Measurements from ENCODE around the gene SIM2. TPM values are rescaled to one million over a fixed set of nuclear protein-coding genes. Genes with fewer than 3 reads are reported as not detected.

SIM2 gene
- total and polyA plus RNA-seq, 2 experiments from 2014 or later = 0.16 to 0.49 TPM

DNA sequence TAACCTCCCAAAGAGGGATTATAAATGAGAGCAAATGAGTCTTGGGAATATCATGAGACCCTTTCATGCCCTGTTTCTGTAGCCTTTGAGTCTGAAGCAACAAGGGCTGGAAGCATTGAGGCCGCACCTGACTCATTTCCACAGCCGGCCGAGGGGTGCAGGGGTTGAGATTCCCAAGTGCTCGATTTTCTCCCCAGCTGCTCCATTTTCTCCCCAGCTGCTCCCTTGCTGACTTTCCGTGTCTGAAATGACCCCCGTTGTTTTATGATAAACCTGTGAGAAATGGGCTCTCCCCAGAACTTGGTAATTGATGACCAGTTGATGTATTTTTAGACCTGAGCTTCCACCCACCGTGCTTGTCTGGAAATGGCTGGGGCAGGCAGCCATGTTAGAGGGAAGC lies 22.9 kb downstream of the SIM2 start (continued):
- TF ChIP-seq CREB1 (CRISPR knock-in tag; IDR thresholded peaks at IDR 0.05; ENCODE audit: low read depth) (no peak), POLR2AphosphoS5 (IDR thresholded peaks at IDR 0.05; ENCODE audit: low read depth) (no peak)

DNA sequence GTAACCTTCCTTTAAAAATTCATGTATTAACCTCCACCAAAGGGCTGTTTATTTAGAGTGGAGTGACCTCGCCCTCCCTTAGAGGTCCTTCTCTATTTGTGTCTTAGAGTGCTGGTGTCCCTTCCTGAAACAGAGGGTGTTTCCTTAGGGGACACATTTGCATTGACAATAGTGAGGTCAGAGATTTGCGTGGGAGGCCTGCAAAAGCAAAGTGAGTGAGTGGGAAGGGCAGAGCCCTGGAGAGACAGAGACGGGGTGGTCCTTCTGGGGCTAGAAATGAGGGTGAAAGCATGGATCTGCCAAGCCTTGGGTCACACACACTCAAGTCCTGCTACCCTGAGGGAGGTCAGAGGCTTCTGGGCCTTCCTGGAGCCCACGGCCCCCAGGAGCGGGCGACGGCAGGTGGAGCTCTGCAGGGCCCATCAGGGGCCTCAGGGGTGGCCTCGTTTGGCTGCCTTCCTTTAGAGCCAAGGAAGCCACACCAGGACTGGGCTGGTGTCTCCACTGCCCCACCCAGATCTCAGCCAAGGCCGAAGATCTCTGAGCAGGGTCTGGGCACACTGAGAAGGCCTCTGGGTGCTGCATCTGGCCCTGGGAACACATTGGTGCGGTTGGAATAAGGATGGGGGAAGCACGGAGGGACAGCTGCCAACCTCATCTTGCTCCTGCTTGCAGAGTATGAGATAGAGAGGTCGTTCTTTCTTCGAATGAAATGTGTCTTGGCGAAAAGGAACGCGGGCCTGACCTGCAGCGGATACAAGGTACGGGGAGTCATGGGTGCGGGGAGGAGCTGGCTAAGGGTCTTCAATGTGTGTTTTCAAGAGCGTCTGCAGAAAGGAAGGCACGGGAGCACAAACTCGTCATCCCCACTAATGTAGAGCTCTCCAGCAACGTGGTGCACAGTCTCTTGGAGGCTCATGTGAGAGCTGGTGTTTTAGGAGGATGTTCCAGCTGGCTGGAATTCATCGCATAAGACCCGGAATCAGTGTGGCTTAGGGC lies 23.8 kb downstream of the SIM2 start:
- H3F3A ChIP-seq (replicated peaks; ENCODE audit: low read depth) = no peaks in the 10 kb centered on the region; the same call in 1 of the 2 replicates
- H3K27me3 ChIP-seq (ENCODE audit: insufficient read depth) = no peaks in the 10 kb centered on the region
- no peak for TF ChIP-seq STAT1 (IDR thresholded peaks at IDR 0.05; ENCODE audit: unreplicated experiment)
- TF ChIP-seq ZNF331 (CRISPR knock-in tag; IDR thresholded peaks at IDR 0.05; ENCODE audit: low read depth) = no peak
- TF ChIP-seq, protein P1, sequence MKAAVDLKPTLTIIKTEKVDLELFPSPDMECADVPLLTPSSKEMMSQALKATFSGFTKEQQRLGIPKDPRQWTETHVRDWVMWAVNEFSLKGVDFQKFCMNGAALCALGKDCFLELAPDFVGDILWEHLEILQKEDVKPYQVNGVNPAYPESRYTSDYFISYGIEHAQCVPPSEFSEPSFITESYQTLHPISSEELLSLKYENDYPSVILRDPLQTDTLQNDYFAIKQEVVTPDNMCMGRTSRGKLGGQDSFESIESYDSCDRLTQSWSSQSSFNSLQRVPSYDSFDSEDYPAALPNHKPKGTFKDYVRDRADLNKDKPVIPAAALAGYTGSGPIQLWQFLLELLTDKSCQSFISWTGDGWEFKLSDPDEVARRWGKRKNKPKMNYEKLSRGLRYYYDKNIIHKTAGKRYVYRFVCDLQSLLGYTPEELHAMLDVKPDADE (IDR thresholded peaks at IDR 0.05) = no peak
- no peak for TF ChIP-seq EZH2 (IDR thresholded peaks at IDR 0.05; ENCODE audit: low read depth, unreplicated experiment)
- TF ChIP-seq NANOG (IDR thresholded peaks at IDR 0.05; ENCODE audit: borderline replicate concordance) = no peak
- TF ChIP-seq, protein P2, sequence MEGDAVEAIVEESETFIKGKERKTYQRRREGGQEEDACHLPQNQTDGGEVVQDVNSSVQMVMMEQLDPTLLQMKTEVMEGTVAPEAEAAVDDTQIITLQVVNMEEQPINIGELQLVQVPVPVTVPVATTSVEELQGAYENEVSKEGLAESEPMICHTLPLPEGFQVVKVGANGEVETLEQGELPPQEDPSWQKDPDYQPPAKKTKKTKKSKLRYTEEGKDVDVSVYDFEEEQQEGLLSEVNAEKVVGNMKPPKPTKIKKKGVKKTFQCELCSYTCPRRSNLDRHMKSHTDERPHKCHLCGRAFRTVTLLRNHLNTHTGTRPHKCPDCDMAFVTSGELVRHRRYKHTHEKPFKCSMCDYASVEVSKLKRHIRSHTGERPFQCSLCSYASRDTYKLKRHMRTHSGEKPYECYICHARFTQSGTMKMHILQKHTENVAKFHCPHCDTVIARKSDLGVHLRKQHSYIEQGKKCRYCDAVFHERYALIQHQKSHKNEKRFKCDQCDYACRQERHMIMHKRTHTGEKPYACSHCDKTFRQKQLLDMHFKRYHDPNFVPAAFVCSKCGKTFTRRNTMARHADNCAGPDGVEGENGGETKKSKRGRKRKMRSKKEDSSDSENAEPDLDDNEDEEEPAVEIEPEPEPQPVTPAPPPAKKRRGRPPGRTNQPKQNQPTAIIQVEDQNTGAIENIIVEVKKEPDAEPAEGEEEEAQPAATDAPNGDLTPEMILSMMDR (conservative IDR thresholded peaks at IDR 0.05; ENCODE audit: low read depth in 2 of 2) = no peak
- no peak for TF ChIP-seq ZNF114 (CRISPR knock-in tag; IDR thresholded peaks at IDR 0.05)
- no peak for TF ChIP-seq CREB1 (CRISPR knock-in tag; IDR thresholded peaks at IDR 0.05; ENCODE audit: low read depth)
- H3K79me2 ChIP-seq (replicated peaks; ENCODE audit: insufficient read depth) = no peaks in the 10 kb centered on the region
- ATAC-seq (no peak), DNase-seq (ENCODE audit: low spot score) (no peak)
- no peaks in the 10 kb centered on the region for H4K20me1 ChIP-seq (replicated peaks; ENCODE audit: insufficient read depth)
- H3K36me3 Mint-ChIP-seq (ENCODE audit: low read depth) = no peaks in the 10 kb centered on the region
- 0 out of 2 replicates have a peak overlapping the region, but pooled peaks have one; percentile 28 for H2AFZ ChIP-seq
- peaks cover 16% of the 10 kb centered on the region for H3K4me1 Mint-ChIP-seq
- no peak overlapping the region for H3K27ac ChIP-seq (ENCODE audit: low read depth)
- no peak overlapping the region for H3K27ac Mint-ChIP-seq
- H3K27me3 Mint-ChIP-seq (ENCODE audit: insufficient read depth, low read depth, poor library complexity) = peaks cover 20% of the 10 kb centered on the region
- no peak overlapping the region for H3K4me3 Mint-ChIP-seq
- H3K4me1 ChIP-seq (ENCODE audit: insufficient read depth) = peaks cover 7% of the 10 kb centered on the region
- no peak overlapping the region for H3K4me3 ChIP-seq
- no peak overlapping the region for H3K4me2 ChIP-seq
- no peaks in the 10 kb centered on the region for H3K36me3 ChIP-seq (ENCODE audit: insufficient read depth)
- no peaks in the 10 kb centered on the region for H3K9me2 ChIP-seq (ENCODE audit: insufficient read depth)
- H3K9me3 Mint-ChIP-seq = no peaks in the 10 kb centered on the region; the same call in 2 of the 3 replicates
